ENCODE measurements around the gene LY6G5B.

LY6G5B gene

DNA sequence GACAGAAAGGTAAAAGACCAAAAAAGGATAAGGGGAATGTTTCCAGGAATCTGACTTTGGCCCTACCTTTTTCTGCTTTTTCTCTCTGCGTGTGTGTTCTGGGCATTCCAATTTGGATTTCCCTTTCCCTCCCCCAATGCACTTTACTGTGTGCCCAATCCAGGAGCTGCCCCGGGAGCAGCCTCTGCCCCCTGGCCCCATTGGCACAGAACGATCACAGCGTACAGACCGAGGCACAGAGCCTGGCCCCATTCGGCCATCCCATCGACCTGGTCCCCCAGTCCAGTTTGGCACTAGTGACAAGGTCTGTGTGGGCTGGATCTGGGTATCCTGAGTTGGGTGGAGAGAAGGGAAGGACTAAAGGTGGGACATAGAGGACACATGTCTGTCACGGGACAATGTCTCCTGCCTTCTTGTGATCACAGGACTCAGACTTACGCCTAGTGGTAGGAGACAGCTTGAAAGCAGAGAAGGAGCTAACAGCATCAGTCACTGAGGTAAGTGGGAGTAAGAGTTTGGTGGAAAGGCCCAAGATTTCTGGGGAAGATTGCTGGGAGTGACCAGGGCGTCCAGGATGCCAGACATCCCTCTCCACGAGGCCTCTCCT, 34.7 kb upstream of the LY6G5B start:
- no peak for TF ChIP-seq EZH2 (IDR thresholded peaks at IDR 0.05; ENCODE audit: borderline replicate concordance, low read depth, low read length, severe bottlenecking)
- TF ChIP-seq, protein P1, sequence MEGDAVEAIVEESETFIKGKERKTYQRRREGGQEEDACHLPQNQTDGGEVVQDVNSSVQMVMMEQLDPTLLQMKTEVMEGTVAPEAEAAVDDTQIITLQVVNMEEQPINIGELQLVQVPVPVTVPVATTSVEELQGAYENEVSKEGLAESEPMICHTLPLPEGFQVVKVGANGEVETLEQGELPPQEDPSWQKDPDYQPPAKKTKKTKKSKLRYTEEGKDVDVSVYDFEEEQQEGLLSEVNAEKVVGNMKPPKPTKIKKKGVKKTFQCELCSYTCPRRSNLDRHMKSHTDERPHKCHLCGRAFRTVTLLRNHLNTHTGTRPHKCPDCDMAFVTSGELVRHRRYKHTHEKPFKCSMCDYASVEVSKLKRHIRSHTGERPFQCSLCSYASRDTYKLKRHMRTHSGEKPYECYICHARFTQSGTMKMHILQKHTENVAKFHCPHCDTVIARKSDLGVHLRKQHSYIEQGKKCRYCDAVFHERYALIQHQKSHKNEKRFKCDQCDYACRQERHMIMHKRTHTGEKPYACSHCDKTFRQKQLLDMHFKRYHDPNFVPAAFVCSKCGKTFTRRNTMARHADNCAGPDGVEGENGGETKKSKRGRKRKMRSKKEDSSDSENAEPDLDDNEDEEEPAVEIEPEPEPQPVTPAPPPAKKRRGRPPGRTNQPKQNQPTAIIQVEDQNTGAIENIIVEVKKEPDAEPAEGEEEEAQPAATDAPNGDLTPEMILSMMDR (IDR thresholded peaks at IDR 0.05; ENCODE audit: borderline replicate concordance, extremely low read depth, low read length, poor library complexity, severe bottlenecking) = no peak
- Histone ChIP-seq H3K4me3 (ENCODE audit: low read depth in 1 of 2, low read length in 2 of 2) (no peak overlapping the region), H4K20me1 (ENCODE audit: insufficient read depth, low read length) (peaks cover 67% of the 10 kb centered on the region), H3K4me1 (ENCODE audit: insufficient read depth, low read length) (no peaks in the 10 kb centered on the region), H3K9me3 (ENCODE audit: insufficient read depth, low read length, severe bottlenecking) (no peaks in the 10 kb centered on the region), H3K79me2 (ENCODE audit: insufficient read depth, low read length) (peaks cover 11% of the 10 kb centered on the region), H3K27ac (ENCODE audit: low read length) (no peak overlapping the region), H3K27me3 (ENCODE audit: insufficient read depth, low read length, poor library complexity) (no peaks in the 10 kb centered on the region), H3K4me2 (ENCODE audit: insufficient read depth, low read length) (no peak overlapping the region), H3K9ac (ENCODE audit: low read depth, low read length) (no peak overlapping the region), H2AFZ (ENCODE audit: low read depth, low read length) (no peak overlapping the region), H3K36me3 (ENCODE audit: insufficient read depth, low read length) (peaks cover 95% of the 10 kb centered on the region)
- ATAC-seq (ENCODE audit: insufficient read depth, low read depth) (no peak), DNase-seq (no peak)

DNA sequence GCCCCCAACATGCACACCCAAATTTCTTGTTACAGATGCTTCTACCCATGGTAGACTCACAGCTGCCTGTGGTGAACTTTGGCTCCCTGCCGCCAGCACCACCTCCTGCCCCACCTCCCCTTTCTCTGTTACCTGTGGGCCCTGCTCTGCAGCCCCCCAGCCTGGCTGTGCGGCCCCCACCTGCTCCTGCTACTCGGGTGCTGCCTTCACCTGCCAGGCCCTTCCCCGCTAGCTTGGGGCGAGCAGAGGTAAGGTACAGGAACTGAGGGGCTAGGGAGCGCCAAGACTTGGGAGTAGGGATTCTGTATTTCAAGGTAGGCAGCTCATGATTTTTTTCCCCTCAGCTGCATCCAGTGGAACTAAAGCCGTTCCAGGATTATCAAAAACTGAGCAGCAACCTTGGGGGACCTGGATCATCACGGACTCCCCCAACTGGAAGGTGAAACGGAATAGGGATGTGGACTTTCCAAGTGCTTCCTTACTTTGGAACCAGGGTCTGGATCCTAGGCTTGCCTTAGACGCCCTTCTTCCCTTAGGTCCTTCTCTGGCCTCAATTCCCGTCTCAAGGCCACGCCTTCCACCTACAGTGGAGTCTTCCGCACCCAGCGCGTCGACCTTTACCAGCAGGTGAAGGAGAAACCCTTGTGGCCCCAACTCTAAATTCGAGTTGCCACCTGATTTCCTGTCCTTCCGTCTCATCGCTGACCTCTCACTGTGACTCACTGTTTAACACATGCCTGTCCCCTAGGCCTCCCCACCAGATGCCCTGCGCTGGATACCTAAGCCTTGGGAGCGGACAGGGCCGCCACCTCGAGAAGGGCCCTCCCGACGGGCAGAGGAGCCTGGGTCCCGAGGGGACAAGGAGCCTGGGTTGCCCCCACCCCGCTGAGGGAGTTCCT, 32.8 kb upstream of the LY6G5B start:
- Histone ChIP-seq H3K9ac (ENCODE audit: low read depth, low read length) (no peak overlapping the region), H4K20me1 (ENCODE audit: insufficient read depth, low read length) (peaks cover 56% of the 10 kb centered on the region)

DNA sequence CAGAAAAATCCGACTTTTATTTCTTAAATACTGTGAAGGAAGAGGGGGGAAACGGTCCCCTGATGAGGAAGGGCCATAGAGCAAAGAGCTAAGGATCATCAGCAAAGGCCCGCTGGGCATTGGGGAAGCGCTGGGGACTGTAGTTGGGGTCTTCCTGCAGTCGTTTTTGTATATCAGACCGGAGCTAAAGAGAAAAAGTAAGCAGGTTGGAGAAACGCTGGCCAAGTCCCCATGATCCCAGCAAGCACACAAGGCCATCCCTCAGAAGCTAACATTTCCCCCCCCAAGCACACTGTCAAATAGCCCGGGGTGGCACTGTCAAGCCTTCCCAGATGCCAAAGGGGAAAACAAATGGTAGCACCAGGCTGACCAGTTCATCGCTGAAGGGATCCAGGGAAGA, 30.7 kb upstream of the LY6G5B start:
- Histone ChIP-seq H3K4me2 (ENCODE audit: insufficient read depth, low read length) (no peak overlapping the region), H2AFZ (ENCODE audit: low read depth, low read length) (no peak overlapping the region), H4K20me1 (ENCODE audit: insufficient read depth, low read length) (peaks cover 41% of the 10 kb centered on the region), H3K27ac (ENCODE audit: low read length) (no peak overlapping the region), H3K79me2 (ENCODE audit: insufficient read depth, low read length) (peaks cover 5% of the 10 kb centered on the region), H3K36me3 (ENCODE audit: insufficient read depth, low read length) (peaks cover 93% of the 10 kb centered on the region), H3K4me1 (ENCODE audit: insufficient read depth, low read length) (no peaks in the 10 kb centered on the region), H3K4me3 (ENCODE audit: low read depth in 1 of 2, low read length in 2 of 2) (no peak overlapping the region), H3K9ac (ENCODE audit: low read depth, low read length) (no peak overlapping the region), H3K9me3 (ENCODE audit: insufficient read depth, low read length, severe bottlenecking) (no peaks in the 10 kb centered on the region), H3K27me3 (ENCODE audit: insufficient read depth, low read length, poor library complexity) (no peaks in the 10 kb centered on the region)
- DNase-seq (no peak), ATAC-seq (ENCODE audit: insufficient read depth, low read depth) (0 out of 3 replicates have a peak, but pooled peaks have one; percentile 1)
- TF ChIP-seq, protein P1 (IDR thresholded peaks at IDR 0.05; ENCODE audit: borderline replicate concordance, extremely low read depth, low read length, poor library complexity, severe bottlenecking) = no peak
- TF ChIP-seq EZH2 (IDR thresholded peaks at IDR 0.05; ENCODE audit: borderline replicate concordance, low read depth, low read length, severe bottlenecking) = no peak

More for the DNA sequence above, 32.8 kb upstream of the LY6G5B start:
- Histone ChIP-seq H3K27me3 (ENCODE audit: insufficient read depth, low read length, poor library complexity) (no peaks in the 10 kb centered on the region), H2AFZ (ENCODE audit: low read depth, low read length) (no peak overlapping the region), H3K27ac (ENCODE audit: low read length) (no peak overlapping the region), H3K4me3 (ENCODE audit: low read depth in 1 of 2, low read length in 2 of 2) (no peak overlapping the region), H3K36me3 (ENCODE audit: insufficient read depth, low read length) (peaks cover 95% of the 10 kb centered on the region), H3K4me1 (ENCODE audit: insufficient read depth, low read length) (no peaks in the 10 kb centered on the region), H3K9me3 (ENCODE audit: insufficient read depth, low read length, severe bottlenecking) (no peaks in the 10 kb centered on the region), H3K79me2 (ENCODE audit: insufficient read depth, low read length) (no peaks in the 10 kb centered on the region; the same call in none of the 2 replicates), H3K4me2 (ENCODE audit: insufficient read depth, low read length) (no peak overlapping the region)
- DNase-seq (no peak), ATAC-seq (ENCODE audit: insufficient read depth, low read depth) (peak; percentile 2; the same call in 1 of the 3 replicates)
- TF ChIP-seq, protein P1 (IDR thresholded peaks at IDR 0.05; ENCODE audit: borderline replicate concordance, extremely low read depth, low read length, poor library complexity, severe bottlenecking) = no peak
- no peak for TF ChIP-seq EZH2 (IDR thresholded peaks at IDR 0.05; ENCODE audit: borderline replicate concordance, low read depth, low read length, severe bottlenecking)

All from DND-41 (cell line).